B cell (primary cell): Measurements from ENCODE around the gene CACNB2. TPM values are rescaled to one million over a fixed set of nuclear protein-coding genes. Genes with fewer than 3 reads are reported as not detected.

Experiments
- ATAC-seq: fragments of 200-7000 bp; cut with Tn5 transposase; one replicate; pipeline ENCODE4 v1.10.0; 2021; ENCODE audit warnings: low read depth, mild to moderate bottlenecking, moderate number of reproducible peaks, moderate library complexity
- CTCF ChIA-PET: fragments of 350-600 bp; sonication (Branson Sonifier 250); formaldehyde crosslinking; loops from one replicate; lab custom pipeline; 2021; ENCODE audit warnings: antibody characterized with exemption, inconsistent platforms; lab: Charles Lee
- POLR2A ChIA-PET: fragments of 350-600 bp; sonication (Branson Sonifier 250); formaldehyde crosslinking; loops from one replicate; lab custom pipeline; 2021; ENCODE audit warnings: antibody characterized with exemption; lab: Charles Lee
- DNase-seq: peaks from one replicate; pipeline ENCODE4 v3.0.0; 2013
- H2AFZ ChIP-seq: 2 replicates; pipeline ENCODE4 v1.6.1; 2012; ENCODE audit warnings: mild to moderate bottlenecking, low read depth, low read length; ENCODE audit not compliant: insufficient read depth, poor library complexity, severe bottlenecking
- H3K27ac ChIP-seq, 2 donors: 1 replicate in 1 of 2; 2 replicates in 1 of 2; pipeline ENCODE4 v1.5.1; 2012 to 2013; ENCODE audit warnings: low read length in 2 of 2, mild to moderate bottlenecking in 2 of 2, moderate library complexity in 1 of 2
- H3K27me3 ChIP-seq, 4 experiments: fragments of 200-600 bp in 1 of 4; sonication (generic) in 1 of 4; replicated peaks in 1 of 4; 1 replicate in 2 of 4; 2 replicates in 2 of 4; pipeline versions ENCODE4 v1.6.1 to v1.7.0; 2013 to 2016; ENCODE audit warnings: low read length in 3 of 4, mild to moderate bottlenecking in 2 of 4, mixed read lengths in 1 of 4, moderate library complexity in 1 of 4; ENCODE audit not compliant: insufficient read depth in 4 of 4, control insufficient read depth in 3 of 4; ENCODE audit errors: control extremely low read depth in 1 of 4
- H3K36me3 ChIP-seq, 2 experiments: replicated peaks in 1 of 2; 1 replicate in 1 of 2; 2 replicates in 1 of 2; pipeline versions ENCODE4 v1.6.1 to v1.7.1; 2013; ENCODE audit warnings: low read length in 1 of 2; ENCODE audit not compliant: insufficient read depth in 2 of 2, control insufficient read depth in 1 of 2; ENCODE audit errors: control extremely low read depth in 1 of 2, extremely low read depth in 1 of 2
- H3K4me1 ChIP-seq, 2 donors: fragments of 200-600 bp in 1 of 2; sonication (generic) in 1 of 2; 1 replicate in 1 of 2; 2 replicates in 1 of 2; pipeline versions ENCODE4 v1.5.1 to v1.6.1; 2013 to 2017; ENCODE audit warnings: low read length in 2 of 2; ENCODE audit not compliant: control insufficient read depth in 2 of 2, insufficient read depth in 2 of 2
- H3K4me2 ChIP-seq: replicated peaks from 2 replicates; pipeline ENCODE3; 2012; ENCODE audit warnings: mild to moderate bottlenecking, low read depth, low read length; ENCODE audit not compliant: poor library complexity, severe bottlenecking
- H3K4me3 ChIP-seq, 5 experiments: fragments of 200-600 bp in 1 of 5; sonication (generic) in 1 of 5; 1 replicate in 3 of 5; 2 replicates in 2 of 5; pipeline versions ENCODE4 v1.5.1 to v1.7.0; 2011 to 2016; ENCODE audit warnings: low read length in 4 of 5, mild to moderate bottlenecking in 4 of 5, low read depth in 2 of 5, control low read depth in 1 of 5, moderate library complexity in 1 of 5; ENCODE audit not compliant: insufficient read depth in 1 of 5; ENCODE audit errors: control extremely low read depth in 1 of 5, extremely low read depth in 1 of 5
- H3K79me2 ChIP-seq: fragments of 200-600 bp; sonication (generic); one replicate; pipeline ENCODE4 v1.6.0; 2016; ENCODE audit warnings: low read length; ENCODE audit not compliant: control insufficient read depth, insufficient read depth
- H3K9ac ChIP-seq: fragments of 200-600 bp; sonication (generic); 2 replicates; pipeline ENCODE4 v1.6.1; 2017; ENCODE audit warnings: mild to moderate bottlenecking, low read length, moderate library complexity
- H3K9me3 ChIP-seq, 3 donors: one replicate each; pipeline versions ENCODE4 v1.6.1 to v1.7.1; 2013; ENCODE audit warnings: low read length in 2 of 3; ENCODE audit not compliant: control insufficient read depth in 2 of 3, insufficient read depth in 1 of 3; ENCODE audit errors: control extremely low read depth in 1 of 3
- H4K20me1 ChIP-seq: 2 replicates; pipeline ENCODE4 v1.6.0; 2012; ENCODE audit warnings: mild to moderate bottlenecking, low read length; ENCODE audit not compliant: insufficient read depth, control insufficient read depth, poor library complexity, severe bottlenecking
- H3K27ac Mint-ChIP-seq: one replicate; pipeline ENCODE4 v1.8.0; 2021; ENCODE audit warnings: mixed read lengths
- H3K27me3 Mint-ChIP-seq: one replicate; pipeline ENCODE4 v1.8.0; 2021; ENCODE audit warnings: mixed read lengths
- H3K4me1 Mint-ChIP-seq: one replicate; pipeline ENCODE4 v1.8.0; 2021; ENCODE audit warnings: mixed read lengths
- H3K4me3 Mint-ChIP-seq: one replicate; pipeline ENCODE4 v1.8.0; 2021; ENCODE audit warnings: mixed read lengths
- H3K9me3 Mint-ChIP-seq: one replicate; pipeline ENCODE4 v1.8.0; 2022; ENCODE audit warnings: mixed read lengths; ENCODE audit not compliant: insufficient read depth
- CTCF ChIP-seq: fragments of 200-600 bp; IDR thresholded peaks from one replicate; pipeline ENCODE4 v1.8.0; 2022; ENCODE audit warnings: antibody characterized with exemption, mild to moderate bottlenecking
- EZH2 ChIP-seq: IDR thresholded peaks from 2 replicates; pipeline ENCODE4 v1.6.1; 2012; ENCODE audit warnings: borderline replicate concordance, low read depth, mild to moderate bottlenecking, moderate library complexity, low read length; ENCODE audit not compliant: insufficient read depth, poor library complexity, severe bottlenecking
- WGBS: methylation state at CpG from one replicate; pipeline ENCODE4 v1.1.5; 2013; ENCODE audit warnings: missing lambda C conversion rate; ENCODE audit not compliant: insufficient coverage; 5-methylcytosine and 5-hydroxymethylcytosine counted together
- intact Hi-C: fragments of 100-400 bp; cut with micrococcal nuclease; formaldehyde crosslinking; loops from one replicate; pipeline ENCODE4 v1.10.0; 2022
- polyA plus RNA-seq: library from polyadenylated mRNA; depleted of rRNA; stranded (reverse); fragments of >200 nt; gene quantifications from 2 replicates; pipeline ENCODE4 v1.2.3, GENCODE V29; 2012
- total RNA-seq, 2 donors: library from RNA; stranded (reverse); fragments of 120-200 nt in 1 of 2; gene quantifications; 1 replicate in 1 of 2; 2 replicates in 1 of 2; pipeline versions ENCODE4 v1.2.3 to v1.2.4, GENCODE V29; 2013 to 2022

Gene CACNB2
- total and polyA plus RNA-seq, 2 donors (not counting 1 experiment from before 2014, with no cell fraction given), result not detected

GRCh38 chr10:18254692-18255091 is 114.5 kb downstream of the CACNB2 start:
- intact Hi-C loops, result no loop called here
- H3K9me3 ChIP-seq, result no peaks in the 10 kb centered on the region
- no peak for ATAC-seq
- ChIA-PET CTCF (no interaction called here), POLR2A (no interaction called here)
- Mint-ChIP-seq H3K27ac (no peak overlapping the region), H3K4me3 (no peak overlapping the region), H3K9me3 (no peaks in the 10 kb centered on the region), H3K27me3 (peaks cover 8% of the 10 kb centered on the region), H3K4me1 (no peaks in the 10 kb centered on the region)
- no peak overlapping the region for H2AFZ ChIP-seq
- H3K36me3 ChIP-seq, result no peaks in the 10 kb centered on the region
- no peak overlapping the region for H3K9ac ChIP-seq
- no peak for DNase-seq
- peaks cover 0 to 4% (median 0%) of the 10 kb centered on the region in 4 experiments for H3K27me3 ChIP-seq
- TF ChIP-seq EZH2 (no peak), CTCF (no peak)
- 100% methylated on average over 1 of the region's 4 CpGs for WGBS
- H3K27ac ChIP-seq, result no peak overlapping the region
- H3K4me1 ChIP-seq, result no peaks in the 10 kb centered on the region
- H3K79me2 ChIP-seq, result no peaks in the 10 kb centered on the region
- H3K4me2 ChIP-seq, result no peak overlapping the region
- no peaks in the 10 kb centered on the region for H4K20me1 ChIP-seq
- H3K4me3 ChIP-seq, result no peak overlapping the region

DNA sequence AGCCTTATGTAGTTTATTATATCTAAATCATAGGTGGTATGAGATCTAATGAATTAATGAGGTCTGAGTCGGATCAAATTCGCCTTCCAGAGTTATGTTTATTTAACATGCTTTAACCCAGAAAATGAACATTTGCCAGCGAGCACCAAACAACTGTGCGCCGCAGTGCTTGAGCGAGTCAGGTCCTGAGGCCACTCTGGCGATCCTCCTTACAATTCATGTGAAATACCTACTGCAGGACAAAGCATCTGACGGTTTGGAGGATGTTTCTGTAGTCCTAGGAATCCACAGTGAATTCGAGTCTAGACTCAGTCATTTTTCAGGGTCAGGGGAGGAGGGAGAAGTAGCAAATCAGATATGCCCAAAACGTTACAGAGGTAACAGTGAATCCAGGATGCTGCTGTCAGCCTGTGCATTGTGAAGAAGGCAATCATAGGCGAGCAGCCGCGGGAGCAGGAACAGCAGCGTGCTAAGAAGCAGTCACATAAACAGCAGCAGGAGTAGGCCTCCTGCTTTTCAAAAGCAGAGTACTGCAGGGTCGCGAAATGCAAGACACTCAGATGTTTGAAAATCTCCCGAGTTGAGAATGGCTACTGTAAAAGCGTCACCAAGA is 120.2 kb downstream of the CACNB2 start:
- Histone ChIP-seq H3K9me3 (no peaks in the 10 kb centered on the region), H3K36me3 (no peaks in the 10 kb centered on the region), H3K4me1 (no peaks in the 10 kb centered on the region), H3K79me2 (no peaks in the 10 kb centered on the region), H3K27me3 (peaks cover 0 to under 1% (median 0%) of the 10 kb centered on the region in 4 experiments), H3K4me2 (no peak overlapping the region), H2AFZ (no peak overlapping the region), H4K20me1 (no peaks in the 10 kb centered on the region), H3K9ac (no peak overlapping the region), H3K27ac (no peak overlapping the region), H3K4me3 (no peak overlapping the region)
- Mint-ChIP-seq H3K9me3 (no peaks in the 10 kb centered on the region), H3K4me3 (no peak overlapping the region), H3K27me3 (peaks cover 5% of the 10 kb centered on the region), H3K4me1 (no peaks in the 10 kb centered on the region), H3K27ac (no peak overlapping the region)
- WGBS, result 55% methylated on average over 11 of the region's 18 CpGs
- CTCF ChIA-PET, result no interaction called here
- DNase-seq (no peak), ATAC-seq (no peak)
- POLR2A ChIA-PET, result no interaction called here
- intact Hi-C loops, result no loop called here
- TF ChIP-seq CTCF, result no peak
- no peak for TF ChIP-seq EZH2
